Measurements from ENCODE around the gene SCUBE1. TPM values are rescaled to one million over a fixed set of nuclear protein-coding genes. Genes with fewer than 3 reads are reported as not detected.
"Not testable (repeated sequence)": the region's sequence is repeated elsewhere in the genome, so short reads cannot be mapped to it uniquely, and the experiment has no call there.

The SCUBE1 gene
- total RNA-seq, 1 donor from 2014 or later, result 0.51 TPM

DNA sequence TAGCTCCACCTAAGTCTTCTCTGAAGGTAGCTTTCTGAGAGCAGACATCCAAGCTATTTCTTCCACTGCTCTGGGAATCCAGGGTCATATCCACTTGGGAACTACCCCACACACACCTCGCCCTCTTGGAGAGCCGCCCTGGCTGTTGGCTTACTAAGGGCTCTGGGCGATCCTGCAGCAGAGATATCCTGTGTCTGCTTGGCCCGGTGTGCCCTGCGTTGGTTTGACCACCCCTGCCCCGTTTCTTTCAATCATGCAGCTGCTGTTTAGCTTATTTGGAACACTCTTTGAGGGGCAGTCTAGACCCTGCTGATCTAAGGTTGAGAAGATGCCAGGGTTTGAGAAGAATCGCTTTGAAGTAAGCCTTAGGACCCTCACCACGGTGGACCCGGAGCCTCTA, 17.4 kb upstream of the SCUBE1 start:
- DNase-seq (ENCODE audit: low read depth in 2 of 2), result no peak

GRCh38 chr22:43356881-43357280, 13.7 kb upstream of the SCUBE1 start:
- DNase-seq (ENCODE audit: low read depth in 2 of 2), result no peak

DNA sequence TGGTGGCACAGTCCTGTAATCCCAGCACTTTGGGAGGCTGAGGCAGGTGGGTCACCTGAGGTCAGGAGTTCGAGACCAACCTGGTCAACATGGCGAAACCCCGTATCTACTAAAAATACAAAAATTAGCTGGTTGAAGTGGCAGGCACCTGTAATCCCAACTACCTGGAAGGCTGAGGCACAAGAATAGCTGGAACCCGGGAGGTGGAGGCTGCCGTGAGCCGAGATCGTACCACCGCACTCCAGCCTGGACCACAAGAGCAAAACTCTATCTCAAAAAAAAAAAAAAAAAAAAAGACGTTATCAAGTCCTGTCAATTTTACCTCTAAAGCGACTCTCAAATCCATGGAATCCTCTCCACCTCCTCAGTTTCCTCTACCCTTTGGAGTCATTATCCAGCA, 12.5 kb upstream of the SCUBE1 start:
- DNase-seq (ENCODE audit: low read depth in 2 of 2), result not testable (repeated sequence)

DNA sequence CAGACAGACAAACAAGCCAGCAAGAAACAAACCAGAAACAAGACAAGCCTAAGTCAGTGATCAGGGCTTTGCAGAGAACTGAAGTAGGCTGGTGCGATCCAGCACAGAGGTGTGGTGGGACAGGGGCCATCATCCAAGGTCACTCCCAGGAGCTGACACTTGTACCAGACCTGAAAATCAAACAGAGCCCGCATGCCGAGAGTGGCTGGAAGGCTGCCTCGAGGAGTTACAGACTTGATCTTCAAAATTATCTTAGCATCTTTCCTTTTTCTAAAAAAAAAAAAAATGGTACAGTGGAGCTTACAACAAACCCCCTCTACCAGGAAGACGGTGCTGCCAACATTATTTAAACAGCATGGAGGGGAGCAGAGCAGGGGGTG, 8.8 kb upstream of the SCUBE1 start:
- DNase-seq (ENCODE audit: low read depth in 2 of 2), result no peak

- no peak for DNase-seq (ENCODE audit: low read depth in 2 of 2)
These were observed 6.5 kb upstream of the SCUBE1 start for GRCh38 chr22:43349636-43350035.

DNA sequence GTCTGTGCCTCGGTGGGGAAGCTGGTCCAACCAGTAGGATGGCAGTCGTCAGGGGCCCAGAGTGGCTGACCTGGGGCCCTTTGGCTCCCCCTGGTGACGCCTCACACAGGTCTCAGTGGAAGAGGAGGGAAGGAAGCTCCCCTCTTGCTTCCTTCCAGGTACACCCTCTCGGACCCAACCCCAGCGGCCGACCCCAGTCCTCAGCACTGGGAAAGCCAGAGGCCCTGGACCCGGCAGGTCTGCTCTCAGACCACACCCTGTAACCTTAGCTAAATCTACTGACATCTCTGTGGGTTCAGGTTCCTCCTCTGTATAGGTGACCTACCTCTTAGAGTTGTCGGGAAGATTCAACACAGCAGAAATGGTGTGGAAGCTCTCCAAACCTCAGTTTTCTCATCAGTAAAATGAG, 3.4 kb upstream of the SCUBE1 start:
- peak; percentile 11 to 48 for DNase-seq (ENCODE audit: low read depth in 2 of 2)

GRCh38 chr22:43345761-43346301, 2.7 kb upstream of the SCUBE1 start:
- no peak for DNase-seq (ENCODE audit: low read depth in 2 of 2)

GRCh38 chr22:43345356-43345755, 2.2 kb upstream of the SCUBE1 start:
- no peak for DNase-seq (ENCODE audit: low read depth in 2 of 2)

GRCh38 chr22:43344520-43344787, 1.3 kb upstream of the SCUBE1 start:
- DNase-seq (ENCODE audit: low read depth in 2 of 2), result no peak

DNA sequence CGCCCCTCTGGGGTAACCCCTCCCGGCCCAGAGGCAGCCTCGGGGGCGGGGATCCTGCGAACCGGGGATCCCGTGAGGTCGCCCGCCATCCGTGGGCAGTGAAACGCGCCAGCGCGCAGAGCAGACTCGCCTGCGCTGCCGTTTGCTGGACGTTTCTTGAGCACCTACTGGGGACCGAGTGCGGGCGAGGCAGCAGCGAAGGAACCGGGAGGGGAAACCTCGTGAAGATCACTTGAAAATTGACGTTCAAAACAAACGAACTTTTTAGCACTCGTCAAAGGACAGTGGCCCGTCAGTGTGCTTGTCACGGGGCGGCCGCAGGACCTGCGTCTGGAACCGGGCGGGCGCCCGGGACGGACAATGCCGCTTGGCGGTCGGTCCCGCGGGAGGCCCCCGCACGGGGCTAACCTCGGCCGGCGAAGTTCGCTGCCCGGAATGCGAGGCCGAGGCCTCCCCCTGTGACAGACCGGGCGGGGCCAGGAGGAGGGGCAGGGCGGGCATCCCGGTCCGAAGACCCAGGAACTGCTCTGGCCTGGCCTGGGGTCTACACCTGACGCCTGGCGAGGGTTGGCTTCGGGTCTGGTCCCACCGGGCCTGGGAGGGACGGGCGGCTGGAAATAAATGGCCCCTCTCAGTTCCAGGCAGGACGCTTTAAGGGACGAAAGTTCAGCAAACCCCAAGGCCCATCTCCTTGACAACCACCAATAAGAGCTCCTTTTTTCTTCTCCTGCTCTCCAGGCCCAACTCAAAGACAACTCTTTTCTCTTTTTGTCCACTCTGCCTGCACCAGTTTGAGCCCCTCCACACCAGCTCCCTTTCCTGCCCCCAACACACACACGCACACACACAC, 723 bp upstream of the SCUBE1 start:
- no peak for DNase-seq (ENCODE audit: low read depth in 2 of 2)

DNA sequence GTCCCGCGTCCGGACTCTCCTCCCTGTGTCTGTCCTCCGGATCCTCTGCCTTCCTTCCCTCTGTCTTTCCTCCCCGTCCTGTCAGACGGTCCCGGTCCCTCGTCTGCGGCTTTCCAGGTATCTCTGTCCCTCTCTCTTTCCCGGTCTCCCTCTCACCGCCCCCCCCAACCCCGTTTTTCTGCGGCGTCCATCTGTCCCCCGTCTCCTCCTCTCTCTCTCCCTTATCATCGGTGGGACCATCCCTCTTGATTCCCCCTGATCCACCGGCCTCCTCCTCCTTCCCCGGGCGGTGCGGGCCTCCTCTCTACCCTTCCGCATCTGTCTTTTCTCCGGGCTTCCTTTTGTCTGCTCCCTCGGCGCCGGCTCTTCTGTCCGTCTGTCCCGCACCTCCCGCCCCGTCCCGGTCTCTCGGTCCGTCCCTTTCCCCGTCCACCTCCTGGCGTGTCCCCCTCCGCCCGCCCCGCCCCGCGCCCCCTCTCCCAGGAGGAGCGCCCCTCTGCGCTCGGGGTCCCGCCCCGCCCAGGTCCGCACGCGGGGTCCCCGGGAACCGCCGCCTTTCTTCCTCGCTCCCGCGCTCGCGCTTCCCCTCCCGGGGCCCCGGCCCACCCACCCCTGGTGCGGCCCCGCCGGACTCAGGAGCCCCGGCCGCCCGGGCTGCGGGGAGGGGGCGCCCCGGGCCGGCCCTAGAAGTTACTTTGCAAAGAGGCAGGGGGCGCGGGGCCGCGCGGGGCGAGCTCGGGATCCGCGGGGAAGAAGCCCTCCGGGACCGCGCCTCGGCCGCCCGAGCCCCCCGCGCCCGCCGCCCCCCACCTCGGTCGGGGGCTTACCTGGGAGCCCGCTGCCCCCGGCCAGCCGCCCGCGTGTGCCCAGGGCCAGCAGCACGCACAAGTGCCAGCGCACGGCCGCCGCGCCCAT, 568 bp downstream of the SCUBE1 start:
- DNase-seq (ENCODE audit: low read depth in 2 of 2), result no peak

DNA sequence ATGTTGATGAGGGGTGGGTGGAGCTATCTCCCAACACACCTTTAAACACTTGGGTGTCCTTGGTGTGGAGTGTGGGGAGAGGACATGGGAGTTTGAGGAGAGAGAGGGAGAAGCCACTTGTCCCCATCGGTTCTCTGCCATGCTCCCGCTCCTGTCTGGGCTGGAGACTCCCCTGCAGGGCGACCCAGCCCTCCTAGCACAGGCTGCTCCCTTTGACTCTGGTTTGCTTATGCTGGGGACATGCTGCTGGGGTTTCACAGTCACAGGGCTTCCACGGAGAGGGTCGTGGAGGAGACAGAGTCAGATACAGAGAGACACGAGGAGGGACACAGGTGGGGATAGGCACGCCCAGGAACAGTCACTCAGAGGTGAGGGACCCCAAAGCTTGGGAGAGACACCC, 1.6 kb downstream of the SCUBE1 start:
- no peak for DNase-seq (ENCODE audit: low read depth in 2 of 2)

- no peak for DNase-seq (ENCODE audit: low read depth in 2 of 2)
These were observed 4.3 kb downstream of the SCUBE1 start for GRCh38 chr22:43338766-43339345.

DNA sequence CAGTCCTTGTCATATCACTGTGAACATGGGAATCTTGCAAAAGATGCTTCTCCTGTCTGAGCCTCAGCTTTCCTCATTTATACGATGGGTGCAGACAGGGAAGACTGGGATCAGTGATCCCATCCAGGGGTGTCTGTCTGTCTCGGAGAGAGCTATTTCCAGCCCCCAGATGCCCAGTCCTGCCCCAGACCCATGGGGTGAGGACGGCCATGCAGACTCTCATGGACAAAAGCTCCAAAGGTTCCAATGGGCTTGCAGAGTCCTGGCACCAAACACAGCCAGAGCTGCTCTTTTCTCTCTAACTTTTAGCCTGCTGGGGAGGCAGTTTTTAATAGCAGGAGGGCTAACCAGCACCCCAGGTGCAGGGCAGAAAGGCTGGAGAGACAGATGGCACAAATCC, 5.2 kb downstream of the SCUBE1 start:
- no peak for DNase-seq (ENCODE audit: low read depth in 2 of 2)

- no peak for DNase-seq (ENCODE audit: low read depth in 2 of 2)
These were observed 5.8 kb downstream of the SCUBE1 start for GRCh38 chr22:43337385-43337784.

DNA sequence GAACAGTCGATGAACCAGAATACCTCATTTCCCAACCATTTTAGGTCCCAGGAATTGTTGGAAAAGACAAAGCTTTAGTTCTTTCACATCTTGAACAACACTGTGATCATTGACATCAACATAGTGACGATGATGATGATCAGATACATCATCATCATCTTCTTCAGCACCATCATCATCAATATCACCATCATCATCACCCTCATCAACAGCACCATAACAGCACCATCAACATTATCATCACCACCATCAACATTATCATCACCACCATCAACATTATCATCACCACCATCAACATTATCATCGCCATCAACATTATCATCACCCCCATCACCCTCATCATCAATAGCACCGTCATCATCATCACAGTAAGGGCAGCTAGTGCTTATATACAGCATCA, 8.8 kb downstream of the SCUBE1 start:
- no peak for DNase-seq (ENCODE audit: low read depth in 2 of 2)

GRCh38 chr22:43333978-43334377, 9.2 kb downstream of the SCUBE1 start:
- DNase-seq (ENCODE audit: low read depth in 2 of 2), result no peak

- DNase-seq (ENCODE audit: low read depth in 2 of 2), result no peak
These were observed 10.0 kb downstream of the SCUBE1 start for GRCh38 chr22:43333156-43333555.

GRCh38 chr22:43331698-43332097, 11.5 kb downstream of the SCUBE1 start:
- DNase-seq (ENCODE audit: low read depth in 2 of 2), result no peak

DNA sequence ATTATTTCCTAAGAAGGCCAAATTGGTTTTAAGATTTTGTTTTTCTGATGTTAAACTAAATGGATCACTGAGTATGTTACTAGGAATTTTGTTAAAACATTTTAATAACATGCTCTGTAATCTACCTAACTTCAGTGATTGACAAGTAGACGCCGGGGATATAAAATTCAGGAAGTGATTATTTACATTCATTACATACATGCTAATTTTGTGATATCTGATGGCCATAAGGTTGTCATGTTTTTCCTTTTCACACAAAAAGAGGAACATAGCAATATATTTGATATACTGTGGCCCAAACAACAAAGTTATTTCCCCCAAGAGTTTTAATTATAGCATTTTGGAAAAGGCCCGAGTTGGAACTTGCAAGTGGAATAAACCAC, 12.1 kb downstream of the SCUBE1 start:
- no peak for DNase-seq (ENCODE audit: low read depth in 2 of 2)

DNA sequence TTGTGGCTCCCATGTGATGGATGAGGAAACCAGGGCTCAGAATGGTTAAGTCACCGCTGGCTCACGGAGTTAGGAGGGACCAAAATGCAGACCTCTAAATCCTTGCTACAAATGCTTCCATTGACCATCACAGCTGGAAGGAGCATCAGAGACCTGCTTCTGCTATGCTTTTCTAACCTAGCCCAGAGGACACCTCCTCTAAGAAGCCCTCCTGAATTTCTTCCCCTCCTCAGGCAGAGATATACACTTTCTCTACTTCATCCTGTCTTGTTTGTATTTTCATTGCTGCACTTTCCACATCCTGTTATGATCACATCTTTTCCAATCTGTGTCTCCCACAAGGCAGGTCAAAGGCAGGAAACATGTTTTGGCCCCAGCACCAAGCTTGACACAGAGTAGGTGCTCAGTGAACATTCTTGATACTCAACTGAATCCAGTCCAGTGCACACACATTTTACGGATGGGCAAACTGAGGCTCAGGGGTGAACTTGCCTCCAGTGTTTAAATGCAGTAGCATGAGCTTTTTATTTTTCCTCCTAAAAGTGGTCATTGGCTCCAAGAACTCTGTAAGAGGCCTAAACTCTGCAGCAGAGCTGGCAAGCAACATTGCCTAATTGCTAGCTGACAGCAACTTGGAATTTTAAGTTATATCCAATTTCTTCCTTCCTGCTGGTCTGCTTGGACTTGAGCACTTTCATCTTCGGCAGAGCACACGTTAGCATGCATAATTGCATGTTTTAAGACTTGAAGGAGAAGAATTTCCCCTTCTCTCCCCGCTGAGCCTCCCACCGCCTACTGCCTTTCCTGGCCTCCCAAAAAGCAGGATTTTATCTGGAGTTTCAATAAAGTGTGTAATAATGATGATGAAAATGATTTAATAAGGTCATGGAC, 12.7 kb downstream of the SCUBE1 start:
- DNase-seq (ENCODE audit: low read depth in 2 of 2), result no peak

Measured in dermis microvascular lymphatic vessel endothelial cell (primary cell).